SK-N-SH treated with all-trans-retinoic acid at 6 μM for 48 hours (cell line): ENCODE measurements around the gene AGAP1.

ENCODE experiments used
- CSDC2 ChIP-seq: fragments of 250-450 bp; sonication (Bioruptor Pico); IDR thresholded peaks from 2 replicates; pipeline ENCODE4 v1.5.0; 2020; ENCODE audit warnings: mild to moderate bottlenecking, moderate library complexity
- OSR1 ChIP-seq: fragments of 250-450 bp; sonication (Bioruptor Pico); IDR thresholded peaks from 2 replicates; pipeline ENCODE4 v1.8.0; 2022; ENCODE audit warnings: moderate library complexity, mild to moderate bottlenecking, inconsistent platforms
- PATZ1 ChIP-seq: fragments of 250-450 bp; sonication (Bioruptor Pico); IDR thresholded peaks from 2 replicates; pipeline ENCODE4 v1.8.0; 2020; ENCODE audit warnings: mild to moderate bottlenecking, moderate library complexity, borderline replicate concordance
- PPARA ChIP-seq: fragments of 250-450 bp; sonication (Bioruptor Pico); IDR thresholded peaks from 2 replicates; pipeline ENCODE4 v1.5.0; 2020; ENCODE audit warnings: mild to moderate bottlenecking, borderline replicate concordance
- TCF4 ChIP-seq: fragments of 250-450 bp; sonication (Bioruptor Pico); IDR thresholded peaks from 2 replicates; pipeline ENCODE4 v1.8.0; 2021; ENCODE audit warnings: mild to moderate bottlenecking, moderate library complexity, borderline replicate concordance
- ZFP3 ChIP-seq: fragments of 250-450 bp; sonication (Bioruptor Pico); IDR thresholded peaks from 2 replicates; pipeline ENCODE4 v1.5.0; 2020; ENCODE audit warnings: mild to moderate bottlenecking, moderate library complexity
- ZNF8 ChIP-seq: fragments of 450-650 bp; formaldehyde crosslinking; IDR thresholded peaks from 2 replicates; pipeline ENCODE4 v1.5.0; 2020; ENCODE audit warnings: mild to moderate bottlenecking, moderate library complexity

GRCh38 chr2:236015171-236015570 is 521.3 kb downstream of the AGAP1 start:
- TF ChIP-seq ZNF8 (CRISPR knock-in tag) (no peak), CSDC2 (CRISPR knock-in tag) (no peak), PPARA (no peak), OSR1 (CRISPR knock-in tag) (no peak), ZFP3 (CRISPR knock-in tag) (no peak), PATZ1 (CRISPR knock-in tag) (no peak), TCF4 (no peak)
